HG03457 (cell line): Measurements from ENCODE around the gene CDH4.

Experiments
- ATAC-seq: cut with Tn5 transposase; IDR thresholded peaks from one replicate; pipeline ENCODE4 v1.9.1; 2021; ENCODE audit warnings: moderate number of reproducible peaks; ENCODE audit not compliant: unreplicated experiment

The CDH4 gene

GRCh38 chr20:61524951-61525666, 273.0 kb downstream of the CDH4 start:
- no peak for ATAC-seq

DNA sequence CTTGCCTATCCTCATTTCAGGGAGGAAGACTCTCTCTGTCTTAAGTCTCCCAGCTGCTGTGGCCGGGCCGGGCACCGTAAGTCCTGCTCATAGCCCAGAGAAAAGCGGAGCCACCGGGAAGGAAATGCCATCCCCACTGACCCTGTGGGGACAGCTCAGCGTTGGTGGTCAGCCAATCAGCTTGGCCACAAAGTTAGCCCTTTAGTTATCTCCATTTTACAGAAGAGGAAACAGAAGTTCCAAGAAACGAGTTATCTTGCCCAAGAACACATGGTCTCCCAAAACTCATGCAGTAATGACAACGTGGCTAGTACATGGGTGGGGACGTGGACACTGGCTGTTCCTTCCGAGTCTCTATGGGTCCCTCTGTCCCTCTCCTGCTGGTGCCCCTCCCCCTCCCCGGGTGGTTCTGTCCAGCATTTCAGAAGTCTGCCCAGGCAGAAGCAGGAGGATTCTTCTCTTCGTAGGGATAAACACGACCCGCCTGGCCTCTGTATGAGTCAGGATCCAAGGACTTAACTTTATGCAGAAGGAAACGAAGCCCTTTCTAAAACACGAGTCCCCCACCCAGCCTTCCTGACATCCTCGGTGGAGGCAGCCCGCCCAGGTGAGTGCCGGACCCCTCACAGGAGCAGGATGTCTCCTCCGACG, 273.8 kb downstream of the CDH4 start:
- no peak for ATAC-seq

DNA sequence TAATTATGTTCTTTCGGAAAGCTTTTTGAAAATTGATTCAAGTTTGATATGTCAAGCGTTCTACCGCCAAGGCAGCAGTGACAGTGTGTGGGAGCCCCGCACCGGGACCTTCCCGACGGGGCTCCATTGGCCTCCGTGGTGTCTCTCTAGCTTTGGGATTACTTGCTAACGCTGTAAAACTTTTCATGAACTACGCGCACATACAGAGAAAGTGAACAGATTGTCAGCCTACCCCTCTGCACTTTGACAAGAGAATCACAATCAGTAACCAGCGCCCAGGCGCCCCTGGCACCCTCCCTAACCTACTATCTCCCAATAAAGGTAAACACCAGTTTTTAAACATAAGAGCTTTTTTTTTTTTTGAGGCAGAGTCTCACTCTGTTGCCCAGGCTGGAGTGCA, 274.8 kb downstream of the CDH4 start:
- ATAC-seq, result no peak

- no peak for ATAC-seq
These were observed 275.6 kb downstream of the CDH4 start for GRCh38 chr20:61527626-61528025.

DNA sequence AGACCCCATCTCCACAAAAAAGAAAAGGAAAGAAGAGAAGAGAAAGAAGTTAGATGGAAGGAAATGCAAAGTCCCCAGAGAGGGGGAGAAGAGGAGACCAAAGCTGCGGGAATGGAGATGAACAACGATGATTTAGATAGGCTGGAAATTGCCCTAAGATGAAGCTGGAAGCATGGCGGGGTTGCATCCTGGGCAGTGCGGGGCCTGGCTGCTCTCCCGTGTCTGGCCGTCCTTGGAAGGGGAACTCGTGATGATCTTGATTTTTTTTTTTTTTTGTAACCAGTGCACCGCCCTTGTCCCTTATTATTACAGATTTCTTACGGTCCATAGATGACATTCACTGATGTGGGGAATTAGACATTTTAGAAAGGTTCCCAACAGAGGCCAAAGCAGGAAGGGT, 276.5 kb downstream of the CDH4 start:
- ATAC-seq, result no peak

- ATAC-seq, result no peak
These were observed 277.3 kb downstream of the CDH4 start for GRCh38 chr20:61529354-61529753.

DNA sequence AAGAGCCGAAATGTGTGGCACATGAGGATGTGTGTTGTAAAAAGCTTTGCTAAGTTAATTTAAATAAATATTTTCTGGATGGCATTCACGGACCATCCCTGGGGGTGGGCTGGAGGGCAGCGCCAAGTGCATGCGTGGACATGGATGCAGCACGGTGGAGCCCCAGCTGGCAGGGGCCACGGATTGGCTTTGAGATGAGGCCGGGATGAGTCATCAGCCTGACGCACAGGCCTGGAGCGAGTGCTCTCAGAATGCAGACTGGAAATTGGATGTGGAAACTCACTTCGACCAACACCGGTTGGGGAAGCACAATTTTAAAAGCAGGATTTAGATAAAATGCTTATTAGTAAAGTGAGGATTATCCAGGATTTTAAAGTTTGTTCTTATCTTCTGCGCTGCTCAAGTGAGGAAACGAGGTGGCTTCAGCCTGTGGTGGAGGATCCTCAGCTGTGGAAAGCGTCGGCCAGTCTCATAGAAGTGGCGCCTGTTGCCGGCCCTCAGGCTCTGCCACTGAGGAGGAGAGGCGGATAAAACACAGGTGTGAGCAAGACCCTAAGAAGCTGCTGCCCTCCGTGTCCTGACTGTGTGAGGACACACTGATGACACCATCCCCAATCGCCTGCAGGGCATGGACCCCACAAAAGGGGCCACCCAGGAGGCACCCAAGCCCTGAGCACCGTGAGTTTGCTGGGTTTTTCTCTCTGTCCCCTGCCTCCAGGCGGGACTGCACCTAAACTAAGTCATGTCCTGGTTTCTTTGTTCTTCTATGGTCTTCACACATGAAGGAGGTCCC, 279.7 kb downstream of the CDH4 start:
- ATAC-seq, result no peak

- no peak for ATAC-seq
These were observed 280.7 kb downstream of the CDH4 start for GRCh38 chr20:61532736-61533135.

DNA sequence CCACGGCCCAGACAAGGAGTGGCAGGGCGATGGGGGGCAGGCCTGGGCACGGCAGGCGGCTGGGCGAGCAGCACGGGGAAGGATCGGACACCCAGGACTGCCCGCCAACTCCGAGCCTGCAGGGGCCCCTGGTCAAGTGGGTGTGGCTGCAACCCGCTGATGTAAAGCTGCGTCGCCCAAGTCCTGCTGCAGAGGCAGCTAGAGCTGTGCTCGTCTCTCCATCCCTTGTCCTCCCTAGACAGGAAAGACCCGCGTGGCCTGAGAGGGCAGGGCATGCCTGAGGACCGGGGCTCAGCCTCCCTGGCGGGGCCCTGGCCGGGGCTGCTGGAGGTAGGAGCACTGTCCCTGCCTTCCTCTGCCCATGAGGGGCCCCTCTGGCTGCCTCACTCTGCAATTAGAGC, 281.2 kb downstream of the CDH4 start:
- no peak for ATAC-seq

- ATAC-seq, result no peak
These were observed 282.3 kb downstream of the CDH4 start for GRCh38 chr20:61534346-61534745.

- ATAC-seq, result no peak
These were observed 283.0 kb downstream of the CDH4 start for GRCh38 chr20:61535091-61535490.

DNA sequence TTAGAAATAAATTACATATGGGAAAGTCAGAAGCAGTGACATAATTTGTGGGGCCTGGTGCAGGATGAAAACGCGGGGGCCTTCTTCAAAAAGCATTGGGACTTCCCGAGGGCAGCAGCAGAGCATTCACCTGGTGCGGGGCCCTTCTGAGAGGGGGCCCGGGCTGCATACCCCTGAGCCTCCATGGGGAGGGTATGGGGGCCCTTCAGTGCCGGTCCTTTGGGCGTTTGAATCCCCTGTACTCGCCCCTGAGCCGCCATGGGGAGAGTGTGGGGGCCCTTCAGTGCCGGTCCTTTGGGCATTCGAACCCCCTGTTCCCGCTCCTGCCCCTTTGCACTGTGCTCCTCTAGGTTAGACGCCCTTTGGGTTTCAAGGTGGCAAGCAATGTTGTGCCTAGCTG, 283.5 kb downstream of the CDH4 start:
- no peak for ATAC-seq

DNA sequence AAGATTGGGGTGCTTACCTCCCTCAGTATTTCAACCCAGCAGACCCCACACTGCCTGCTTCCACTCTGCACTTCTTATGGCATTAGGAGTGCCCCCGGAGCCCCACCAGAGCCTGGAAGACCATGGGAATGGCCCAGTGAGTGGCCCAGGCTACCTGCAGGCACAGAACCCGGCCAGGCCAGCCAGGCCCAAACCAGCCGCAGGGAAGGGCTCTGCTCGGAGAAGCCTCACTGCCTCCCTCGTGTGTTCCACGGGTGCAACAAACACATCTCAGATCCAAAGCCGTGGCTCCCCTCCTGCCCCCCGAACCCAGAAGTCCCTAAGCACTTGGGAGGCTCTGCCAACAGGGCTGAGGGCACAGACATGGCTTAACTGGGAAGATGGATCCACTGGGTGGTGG, 283.9 kb downstream of the CDH4 start:
- ATAC-seq, result no peak

DNA sequence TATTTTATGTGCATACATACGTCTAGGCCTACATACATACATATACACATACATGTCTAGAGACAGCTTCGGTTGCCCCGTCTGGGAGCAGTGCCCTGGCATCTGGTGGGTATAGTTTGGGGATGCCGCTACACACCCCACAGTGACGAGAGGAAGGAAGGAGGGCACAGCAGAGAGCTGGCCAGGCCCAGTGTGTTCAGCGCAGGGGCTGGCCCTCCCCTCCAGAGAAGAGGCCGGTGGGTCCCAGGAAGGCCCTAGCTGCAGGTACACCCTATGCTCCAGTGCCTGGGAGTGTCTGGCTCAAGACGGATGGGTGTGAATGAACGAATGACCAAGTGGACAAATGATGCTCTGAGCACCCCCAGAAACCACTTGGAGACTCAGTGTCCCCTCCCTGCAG, 284.6 kb downstream of the CDH4 start:
- no peak for ATAC-seq

GRCh38 chr20:61537239-61538182, 285.4 kb downstream of the CDH4 start:
- no peak for ATAC-seq

- no peak for ATAC-seq
These were observed 286.3 kb downstream of the CDH4 start for GRCh38 chr20:61538183-61538942.

DNA sequence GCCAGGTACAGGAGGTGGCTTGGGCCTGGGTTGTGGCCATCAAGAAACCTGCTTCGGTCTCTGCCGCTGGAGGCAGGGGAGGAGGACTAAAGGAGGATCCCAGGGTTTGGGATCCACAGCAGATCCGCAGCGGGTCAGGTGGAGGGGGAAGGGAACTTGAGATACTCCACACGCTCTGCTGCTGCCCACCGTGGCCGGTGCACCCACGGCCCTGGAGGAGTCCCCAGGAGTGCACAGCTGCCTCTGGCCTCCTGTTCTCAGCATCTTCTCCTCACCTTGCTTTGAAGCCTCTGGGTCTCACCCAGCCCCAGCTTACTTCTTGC, 286.8 kb downstream of the CDH4 start:
- ATAC-seq, result no peak

GRCh38 chr20:61539706-61540360, 287.8 kb downstream of the CDH4 start:
- ATAC-seq, result no peak

GRCh38 chr20:61541537-61541936, 289.5 kb downstream of the CDH4 start:
- ATAC-seq, result no peak

- ATAC-seq, result no peak
These were observed 291.0 kb downstream of the CDH4 start for GRCh38 chr20:61543086-61543485.
